GM19099 (cell line): ENCODE data around the gene RPS15.

Source experiments
- POLR2A ChIP-seq: IDR thresholded peaks from 3 replicates; pipeline ENCODE4 v1.6.1; 2011; ENCODE audit warnings: low read depth; ENCODE audit not compliant: insufficient read length; ENCODE audit errors: extremely low read depth

The RPS15 gene

GRCh38 chr19:1399745-1400144 lies 38.5 kb upstream of the RPS15 start:
- TF ChIP-seq POLR2A = no peak

- no peak for TF ChIP-seq POLR2A
Measured at GRCh38 chr19:1400281-1401137, 37.7 kb upstream of the RPS15 start.

DNA sequence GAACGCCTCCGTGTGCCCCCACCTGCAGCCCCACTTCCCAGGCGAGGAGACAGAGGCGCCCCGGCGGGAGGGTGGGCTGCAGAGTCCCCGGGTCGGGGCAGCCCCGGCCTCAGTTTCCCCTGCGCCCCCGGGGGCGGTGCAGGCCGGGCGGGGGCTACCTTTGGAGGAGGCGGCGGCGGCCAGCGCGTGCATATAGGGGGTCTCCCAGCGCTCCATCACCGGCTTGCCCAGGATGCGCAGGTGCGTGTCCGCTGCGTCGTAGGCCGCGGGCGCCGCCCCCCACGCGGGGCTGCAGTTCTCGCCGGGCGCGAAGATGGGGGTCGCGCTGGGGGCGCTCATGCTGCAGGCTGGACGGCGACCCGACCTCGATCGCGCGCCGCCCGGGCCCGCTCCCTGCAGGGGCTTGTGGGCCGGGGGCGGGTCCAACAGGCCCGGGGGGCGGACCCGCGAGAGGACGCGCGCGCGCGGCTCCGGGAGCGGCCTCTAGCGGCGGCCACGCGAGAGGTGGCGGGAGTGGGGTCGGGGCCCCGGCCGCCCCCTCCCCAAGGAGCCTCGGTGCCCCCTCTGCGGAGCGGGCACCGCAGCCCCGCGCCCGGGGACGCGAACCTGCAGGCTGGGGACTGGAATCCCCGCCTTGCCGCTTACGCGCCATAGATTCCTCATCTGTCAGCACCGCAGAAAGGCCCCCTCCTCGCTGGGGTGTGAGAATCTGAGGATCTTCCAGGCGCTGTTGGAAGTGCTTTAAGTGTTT lies 36.9 kb upstream of the RPS15 start, which contains the start of gene GAMT:
TSS of gene GAMT (minus strand) at position 405 of the 751 bp plus-strand sequence. CDS start at position 339, 66 bp downstream.
- peak; percentile 53 for TF ChIP-seq POLR2A

DNA sequence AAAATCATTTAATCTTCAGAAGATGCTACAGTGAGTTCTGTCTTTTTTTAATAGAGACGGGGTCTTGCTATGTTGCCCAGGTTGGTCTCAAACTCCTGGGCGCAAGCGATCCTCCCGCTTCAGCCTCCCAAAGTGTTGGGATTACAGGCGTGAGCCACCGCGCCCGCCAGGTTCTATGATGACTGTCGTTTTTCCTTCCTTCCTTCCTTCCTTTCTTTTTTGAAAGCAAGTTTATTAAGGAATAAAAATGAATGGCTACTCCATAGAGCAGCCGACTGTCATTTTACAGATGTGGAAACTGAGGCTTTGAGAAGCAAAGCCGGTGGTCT lies 36.3 kb upstream of the RPS15 start:
- no peak for TF ChIP-seq POLR2A

- no peak for TF ChIP-seq POLR2A
Measured at GRCh38 chr19:1402411-1403070, 35.7 kb upstream of the RPS15 start.

DNA sequence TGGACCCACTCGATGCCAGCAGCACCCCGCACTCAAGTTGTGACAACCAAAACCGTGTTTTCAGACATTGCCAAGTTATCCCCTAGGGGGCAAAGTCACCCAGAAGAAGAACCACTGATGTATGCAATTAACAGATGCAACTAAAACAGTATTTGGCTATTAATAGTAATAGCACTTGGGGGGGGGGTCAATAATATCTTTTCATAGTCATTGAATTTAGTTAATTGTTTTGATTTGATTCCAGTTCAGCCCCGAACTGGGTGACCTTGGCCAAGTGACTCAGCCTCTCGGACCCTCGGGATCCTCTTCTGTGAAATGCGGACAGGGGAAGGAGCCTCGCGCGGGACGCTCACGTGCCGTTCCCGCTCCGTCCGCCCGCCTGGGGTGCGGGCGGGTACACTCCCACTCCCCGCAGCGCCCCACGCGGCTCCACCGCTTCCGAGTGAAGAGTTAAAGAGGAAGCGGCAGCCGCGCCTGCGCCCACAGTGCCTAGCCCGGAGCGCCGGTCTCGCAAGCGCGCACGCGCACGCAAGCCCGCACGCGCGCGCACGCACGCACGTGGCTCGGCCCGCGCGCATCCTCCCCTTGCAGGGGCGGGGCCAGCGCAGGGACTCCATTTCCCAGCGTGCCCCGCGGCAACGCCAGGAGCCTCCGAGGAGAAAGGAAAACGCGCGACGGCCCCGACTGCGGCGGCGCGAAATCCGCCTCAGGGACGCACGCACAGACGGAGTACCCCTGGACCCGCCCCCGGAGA lies 31.2 kb upstream of the RPS15 start:
- TF ChIP-seq POLR2A = no peak

GRCh38 chr19:1407528-1408299 lies 30.5 kb upstream of the RPS15 start, which contains the start of gene DAZAP1:
Gene DAZAP1 (plus strand): TSS chr19:1407586. CDS start chr19:1407774, 188 bp downstream.
- no peak for TF ChIP-seq POLR2A

DNA sequence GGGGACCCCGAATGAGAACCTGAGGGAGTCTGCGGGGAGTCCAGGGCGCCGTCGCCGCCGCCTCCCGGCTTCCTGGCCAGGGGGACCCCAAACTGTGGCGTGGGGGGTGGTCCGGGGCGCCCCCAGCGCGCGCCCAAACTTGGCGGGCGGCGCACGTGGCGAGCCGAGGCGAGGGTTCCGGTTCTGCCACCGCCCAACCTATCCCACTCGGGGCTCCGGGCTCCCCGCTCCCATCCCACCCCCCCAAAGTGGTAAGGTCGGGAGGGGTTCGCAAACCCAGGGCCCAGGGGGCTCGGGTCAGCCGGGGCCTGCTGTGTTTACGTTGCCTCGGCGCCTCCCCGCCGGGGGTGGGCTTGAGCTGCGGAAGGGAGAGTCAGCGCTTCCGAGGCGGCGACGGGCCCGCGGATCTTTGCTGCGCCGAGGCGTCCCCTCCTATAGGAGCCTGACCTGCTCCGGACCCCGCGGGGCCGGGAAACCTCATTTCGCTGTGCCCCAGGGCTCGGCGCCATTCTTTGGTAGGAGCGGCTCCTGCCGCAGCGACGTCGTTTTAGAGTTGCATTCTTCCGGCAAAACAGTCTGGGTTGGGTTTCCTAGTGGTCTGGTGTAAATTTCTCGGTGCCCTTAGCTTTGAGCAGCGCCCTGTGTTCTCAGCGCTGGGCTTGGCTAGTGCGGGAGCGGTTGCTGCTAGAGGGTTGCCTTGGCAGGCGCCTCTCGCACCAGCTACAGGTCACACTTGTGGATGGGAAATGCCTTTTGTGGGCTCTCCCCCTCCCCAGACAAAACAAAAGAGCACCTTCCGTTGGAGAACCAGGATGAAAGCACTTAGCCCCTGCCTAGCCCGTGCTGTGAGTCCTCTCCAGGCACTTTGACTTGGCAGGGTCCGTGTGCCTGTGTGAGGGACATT lies 29.6 kb upstream of the RPS15 start:
- peak; percentile 14 for TF ChIP-seq POLR2A

DNA sequence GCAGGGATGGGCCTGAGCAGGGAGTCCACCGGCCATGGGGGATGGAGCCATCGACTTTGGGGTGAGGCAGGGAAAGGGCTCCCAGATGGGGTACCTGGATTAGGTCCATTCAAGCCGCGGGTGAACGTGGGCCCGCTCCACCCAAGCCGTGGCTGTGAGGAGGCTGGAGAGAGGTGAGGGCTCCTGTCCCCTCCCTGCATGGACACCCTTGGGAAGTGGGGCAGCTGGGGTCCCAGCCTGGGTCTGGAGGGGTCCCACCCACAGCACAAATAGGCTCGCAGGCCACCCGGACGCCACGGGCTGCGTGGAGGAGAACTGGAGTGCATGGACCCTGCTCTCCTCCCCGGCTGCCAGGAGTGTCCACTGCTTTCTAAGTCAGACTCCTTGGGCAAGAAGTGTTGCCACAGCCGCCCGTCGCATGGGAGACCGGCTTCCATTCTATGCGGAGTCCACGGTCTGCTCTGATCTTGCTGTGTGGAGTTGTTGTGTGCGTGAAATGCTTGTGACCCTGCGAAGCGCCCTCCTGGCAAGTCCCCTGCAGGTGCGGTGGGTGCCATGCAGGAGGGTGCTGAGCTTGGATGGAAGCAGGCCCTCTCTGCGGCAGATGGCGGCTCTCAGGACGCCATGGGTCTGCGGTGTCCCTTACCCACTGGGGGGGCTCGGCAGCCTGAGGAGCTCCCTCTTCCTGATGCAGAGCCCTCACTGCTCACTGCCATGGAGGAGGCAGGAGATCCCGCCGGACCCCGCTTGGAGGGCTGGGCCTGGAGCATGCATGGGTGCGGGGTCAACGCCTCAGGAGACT lies 28.8 kb upstream of the RPS15 start:
- TF ChIP-seq POLR2A = no peak

GRCh38 chr19:1410136-1410786 lies 27.9 kb upstream of the RPS15 start:
- no peak for TF ChIP-seq POLR2A

DNA sequence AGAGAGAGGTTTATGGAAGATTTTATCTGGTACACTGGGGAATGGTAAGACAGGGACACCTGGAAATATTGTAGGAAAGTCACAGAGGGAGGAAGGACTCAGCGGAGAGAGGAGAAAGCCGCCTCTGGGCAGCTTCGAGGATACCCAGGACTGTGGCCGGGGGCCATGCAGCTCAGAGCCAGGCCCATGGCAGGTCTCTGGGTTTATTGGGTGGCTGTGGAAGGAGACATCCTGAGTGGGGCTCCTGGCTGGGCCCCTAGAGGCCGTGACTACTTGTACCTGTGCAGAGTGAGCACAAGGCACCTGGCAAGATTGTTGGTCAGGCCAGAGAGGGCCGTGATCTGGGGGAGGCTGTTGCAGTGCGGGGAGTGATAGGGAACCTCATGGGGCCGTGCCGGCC lies 27.4 kb upstream of the RPS15 start:
- no peak for TF ChIP-seq POLR2A
